ENCODE data around the gene TP53BP2. TPM values are rescaled to one million over a fixed set of nuclear protein-coding genes. Genes with fewer than 3 reads are reported as not detected.
A peak's percentile ranks its signal among the peaks of the same experiment; 100 is the strongest.
"Not testable (repeated sequence)": the region's sequence is repeated elsewhere in the genome, so short reads cannot be mapped to it uniquely, and the experiment has no call there.

TP53BP2 gene
- total RNA-seq, 1 experiment from 2014 or later = 114 TPM

GRCh38 chr1:223755992-223756775, 89.6 kb downstream of the TP53BP2 start:
- peak; percentile 69 for DNase-seq (ENCODE audit: low spot score)
- in situ Hi-C loops (cut with HindIII; ENCODE audit: low sequenced_read_pairs) = no loop called here

- in situ Hi-C loops (cut with HindIII; ENCODE audit: low sequenced_read_pairs) = no loop called here
Measured at GRCh38 chr1:223755432-223755792, 90.3 kb downstream of the TP53BP2 start.

GRCh38 chr1:223754681-223755431, 90.9 kb downstream of the TP53BP2 start:
- DNase-seq (ENCODE audit: low spot score) = no peak

More at GRCh38 chr1:223755432-223755792, 90.3 kb downstream of the TP53BP2 start:
- no peak for DNase-seq (ENCODE audit: low spot score)

GRCh38 chr1:223752721-223753515, 92.8 kb downstream of the TP53BP2 start:
- in situ Hi-C loops (cut with HindIII; ENCODE audit: low sequenced_read_pairs) = no loop called here
- DNase-seq (ENCODE audit: low spot score) = no peak

More at GRCh38 chr1:223754681-223755431, 90.9 kb downstream of the TP53BP2 start:
- in situ Hi-C loops (cut with HindIII; ENCODE audit: low sequenced_read_pairs) = no loop called here

- DNase-seq (ENCODE audit: low spot score) = no peak
- in situ Hi-C loops (cut with HindIII; ENCODE audit: low sequenced_read_pairs) = no loop called here
Measured at GRCh38 chr1:223751696-223752095, 94.1 kb downstream of the TP53BP2 start.

- in situ Hi-C loops (cut with HindIII; ENCODE audit: low sequenced_read_pairs) = no loop called here
- no peak for DNase-seq (ENCODE audit: low spot score)
Measured at GRCh38 chr1:223750730-223751570, 94.8 kb downstream of the TP53BP2 start.

GRCh38 chr1:223748773-223749733, 96.7 kb downstream of the TP53BP2 start:
- peak; percentile 65 for DNase-seq (ENCODE audit: low spot score)
- in situ Hi-C loops (cut with HindIII; ENCODE audit: low sequenced_read_pairs) = no loop called here

- DNase-seq (ENCODE audit: low spot score) = no peak
- in situ Hi-C loops (cut with HindIII; ENCODE audit: low sequenced_read_pairs) = no loop called here
Measured at GRCh38 chr1:223748405-223748772, 97.4 kb downstream of the TP53BP2 start.

GRCh38 chr1:223747838-223748335, 97.9 kb downstream of the TP53BP2 start:
- in situ Hi-C loops (cut with HindIII; ENCODE audit: low sequenced_read_pairs) = no loop called here
- DNase-seq (ENCODE audit: low spot score) = peak; percentile 72

GRCh38 chr1:223745731-223746130, 100.0 kb downstream of the TP53BP2 start:
- no peak for DNase-seq (ENCODE audit: low spot score)
- in situ Hi-C loops (cut with HindIII; ENCODE audit: low sequenced_read_pairs) = no loop called here

GRCh38 chr1:223742856-223743517, 102.8 kb downstream of the TP53BP2 start:
- in situ Hi-C loops (cut with HindIII; ENCODE audit: low sequenced_read_pairs) = no loop called here
- no peak for DNase-seq (ENCODE audit: low spot score)

GRCh38 chr1:223741861-223742260, 103.9 kb downstream of the TP53BP2 start:
- no peak for DNase-seq (ENCODE audit: low spot score)
- in situ Hi-C loops (cut with HindIII; ENCODE audit: low sequenced_read_pairs) = no loop called here

GRCh38 chr1:223740038-223740736, 105.6 kb downstream of the TP53BP2 start:
- DNase-seq (ENCODE audit: low spot score); in situ Hi-C loops (cut with HindIII; ENCODE audit: low sequenced_read_pairs): not testable (repeated sequence)

- DNase-seq (ENCODE audit: low spot score) = no peak
- in situ Hi-C loops (cut with HindIII; ENCODE audit: low sequenced_read_pairs) = no loop called here
Measured at GRCh38 chr1:223739366-223740037, 106.2 kb downstream of the TP53BP2 start.

- in situ Hi-C loops (cut with HindIII; ENCODE audit: low sequenced_read_pairs) = no loop called here
- peak; percentile 62 for DNase-seq (ENCODE audit: low spot score)
Measured at GRCh38 chr1:223738465-223739365, 107.0 kb downstream of the TP53BP2 start.
